Embryonic facial prominence (tissue), 1 donor: ENCODE results near the gene TNFRSF1B.
A peak's percentile ranks its signal among the peaks of the same experiment; 100 is the strongest.

Experiments
- DNase-seq: peaks from one replicate; pipeline ENCODE4 v3.0.0-alpha.2; 2016; ENCODE audit errors: extremely low spot score

The TNFRSF1B gene

DNA sequence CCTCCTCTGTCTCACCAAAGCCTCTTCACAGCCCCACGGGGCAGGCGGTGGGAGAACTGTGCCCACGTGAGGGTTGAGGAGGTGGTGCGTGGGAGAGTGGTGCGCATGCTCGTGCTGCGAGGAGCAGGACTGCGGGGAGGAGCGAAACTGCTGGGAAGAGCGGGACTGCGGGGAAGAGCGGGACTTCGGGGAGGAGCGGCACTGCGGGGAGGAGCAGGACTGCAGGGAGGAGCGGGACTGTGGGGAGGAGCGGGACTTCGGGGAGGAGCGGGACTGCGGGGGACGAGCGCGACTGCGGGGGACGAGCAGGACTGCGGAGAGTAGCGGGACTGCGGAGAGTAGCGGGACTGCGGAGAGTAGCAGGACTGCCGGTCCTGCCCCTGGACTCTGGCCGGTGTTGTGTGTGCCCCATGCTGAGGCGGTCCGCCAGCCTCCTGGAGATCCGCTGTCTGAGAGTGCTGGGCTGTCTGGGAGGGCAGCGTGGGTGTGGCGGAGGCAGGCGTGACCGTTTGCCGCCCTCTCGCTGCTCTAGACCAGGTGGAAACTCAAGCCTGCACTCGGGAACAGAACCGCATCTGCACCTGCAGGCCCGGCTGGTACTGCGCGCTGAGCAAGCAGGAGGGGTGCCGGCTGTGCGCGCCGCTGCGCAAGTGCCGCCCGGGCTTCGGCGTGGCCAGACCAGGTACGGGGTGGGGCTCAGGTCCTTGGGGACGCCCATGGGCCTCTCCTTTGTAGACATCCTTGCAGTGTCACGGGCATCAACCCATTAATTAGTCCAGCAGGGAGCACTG is 24.6 kb downstream of the TNFRSF1B start:
- DNase-seq = no peak

DNA sequence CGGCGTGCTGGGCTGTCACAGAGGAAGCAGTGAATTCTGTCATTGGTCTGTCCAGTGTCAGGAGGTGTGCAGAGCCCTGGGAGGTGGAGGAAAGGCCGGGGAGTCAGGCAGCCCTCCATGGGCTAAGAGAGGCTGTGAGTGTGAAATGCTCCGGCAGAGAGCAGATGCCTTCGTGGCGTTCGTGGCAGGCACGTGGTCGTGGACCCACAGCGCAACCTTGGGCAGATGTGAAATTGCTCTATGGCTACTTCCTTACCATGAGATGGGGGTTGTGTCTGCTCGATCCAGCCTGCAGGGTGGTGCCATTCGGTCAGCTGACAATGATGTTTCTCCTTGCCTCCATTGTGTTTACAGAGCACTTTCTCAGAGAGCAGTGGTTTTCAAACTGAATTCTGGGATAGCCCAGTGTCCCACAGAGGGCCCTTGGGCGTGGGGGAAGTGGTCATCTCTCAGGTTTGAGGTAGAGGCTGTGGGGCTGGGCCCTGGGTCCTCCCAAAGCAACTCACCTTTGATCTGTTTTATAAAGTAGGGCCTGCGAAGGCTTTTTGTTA is 27.9 kb downstream of the TNFRSF1B start:
- no peak for DNase-seq

DNA sequence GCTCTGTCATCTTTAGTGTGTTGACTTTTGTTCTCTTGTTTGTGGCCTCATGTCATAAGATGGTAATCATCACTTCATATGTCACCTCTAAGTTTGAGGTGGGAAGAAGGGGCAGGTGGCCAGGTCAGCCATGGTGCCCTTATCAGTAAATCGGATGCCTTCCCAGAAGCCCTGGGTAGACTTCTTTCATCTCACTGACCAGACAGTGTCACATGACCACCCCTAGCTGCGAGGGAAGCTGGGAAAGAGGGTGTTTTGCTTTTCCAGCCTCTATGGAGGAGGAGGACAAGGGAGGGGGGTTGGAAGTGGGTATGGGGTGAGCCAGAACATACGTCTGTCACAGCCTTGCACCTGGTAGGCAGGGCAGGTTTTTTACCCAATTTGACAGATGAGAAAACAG is 28.6 kb downstream of the TNFRSF1B start:
- no peak for DNase-seq

DNA sequence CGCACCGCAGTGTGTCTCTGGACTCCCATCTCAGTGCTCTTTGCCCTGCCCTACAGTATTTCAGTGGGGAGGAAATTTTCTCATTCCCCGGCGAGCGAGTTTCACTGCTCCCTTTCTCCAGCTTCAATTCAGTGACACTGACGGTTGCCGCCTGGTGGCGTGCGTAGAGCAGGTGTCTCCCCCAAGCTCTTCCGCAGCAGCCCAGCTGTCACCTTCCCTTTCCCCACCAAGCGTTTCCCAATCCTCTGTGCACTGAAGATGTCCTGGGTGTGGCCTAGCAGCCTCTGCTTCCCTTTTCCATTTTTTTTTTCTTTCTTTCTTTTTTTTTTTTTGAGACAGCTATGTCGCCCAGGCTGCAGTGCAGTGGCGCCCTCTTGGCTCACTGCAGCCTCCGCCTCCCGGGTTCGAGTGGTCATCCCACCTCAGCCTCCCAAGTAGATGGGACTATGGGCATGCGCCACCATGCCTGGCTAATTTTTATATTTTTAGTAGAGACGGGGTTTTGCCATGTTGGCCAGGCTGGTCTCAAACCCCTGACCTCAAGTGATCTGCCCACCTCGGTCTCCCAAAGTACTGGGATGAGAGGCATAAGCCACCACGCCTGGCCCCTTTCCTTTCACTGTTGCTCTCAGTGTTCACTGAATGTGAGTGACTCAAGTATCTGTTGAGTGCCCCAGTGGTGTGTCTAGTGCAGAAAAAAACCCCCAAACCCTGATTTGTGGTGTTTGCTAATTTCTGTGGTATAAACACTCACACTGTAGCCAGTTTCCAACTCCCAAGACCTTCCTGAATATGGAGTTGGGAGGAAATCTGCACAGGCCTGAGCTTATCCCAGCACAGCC is 30.1 kb downstream of the TNFRSF1B start:
- no peak for DNase-seq

DNA sequence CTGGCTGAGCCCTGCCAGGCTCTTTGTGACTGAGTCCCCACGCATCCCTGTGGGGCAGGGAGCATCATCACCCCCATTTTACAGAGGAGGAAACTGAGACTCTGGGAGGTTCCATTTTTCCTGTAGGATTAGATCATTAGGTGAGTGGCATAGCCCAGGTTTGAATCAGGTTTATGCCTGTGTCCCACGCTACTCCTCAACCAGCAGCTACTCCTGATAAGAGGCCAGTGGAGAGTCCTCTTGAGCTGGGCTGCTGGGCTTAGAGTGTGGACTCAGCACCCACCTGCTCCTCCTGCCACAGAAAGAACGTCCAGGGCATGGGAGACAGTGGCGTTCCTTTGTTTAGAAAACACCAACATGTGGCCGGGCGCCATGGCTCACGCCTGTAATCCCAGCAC is 30.7 kb downstream of the TNFRSF1B start:
- no peak for DNase-seq

DNA sequence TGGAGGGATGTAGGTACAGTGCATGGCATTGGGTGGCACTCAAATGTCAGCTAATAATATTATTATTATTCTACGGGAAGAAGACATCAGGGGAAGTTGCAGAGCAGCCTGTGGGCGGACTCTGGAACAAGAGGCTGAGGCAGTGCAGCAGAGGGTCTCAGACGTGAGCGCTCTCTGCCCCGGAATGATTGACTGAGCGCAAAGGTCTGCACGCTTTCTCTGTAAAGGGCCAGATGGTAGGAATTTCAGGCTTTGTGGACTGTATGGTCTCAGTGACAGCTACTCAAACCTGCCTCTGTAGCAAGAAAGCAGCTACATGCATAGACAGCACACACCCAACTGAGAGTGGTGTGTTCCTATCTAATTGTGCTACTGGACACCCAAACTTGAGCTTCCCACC is 33.4 kb downstream of the TNFRSF1B start:
- no peak for DNase-seq

DNA sequence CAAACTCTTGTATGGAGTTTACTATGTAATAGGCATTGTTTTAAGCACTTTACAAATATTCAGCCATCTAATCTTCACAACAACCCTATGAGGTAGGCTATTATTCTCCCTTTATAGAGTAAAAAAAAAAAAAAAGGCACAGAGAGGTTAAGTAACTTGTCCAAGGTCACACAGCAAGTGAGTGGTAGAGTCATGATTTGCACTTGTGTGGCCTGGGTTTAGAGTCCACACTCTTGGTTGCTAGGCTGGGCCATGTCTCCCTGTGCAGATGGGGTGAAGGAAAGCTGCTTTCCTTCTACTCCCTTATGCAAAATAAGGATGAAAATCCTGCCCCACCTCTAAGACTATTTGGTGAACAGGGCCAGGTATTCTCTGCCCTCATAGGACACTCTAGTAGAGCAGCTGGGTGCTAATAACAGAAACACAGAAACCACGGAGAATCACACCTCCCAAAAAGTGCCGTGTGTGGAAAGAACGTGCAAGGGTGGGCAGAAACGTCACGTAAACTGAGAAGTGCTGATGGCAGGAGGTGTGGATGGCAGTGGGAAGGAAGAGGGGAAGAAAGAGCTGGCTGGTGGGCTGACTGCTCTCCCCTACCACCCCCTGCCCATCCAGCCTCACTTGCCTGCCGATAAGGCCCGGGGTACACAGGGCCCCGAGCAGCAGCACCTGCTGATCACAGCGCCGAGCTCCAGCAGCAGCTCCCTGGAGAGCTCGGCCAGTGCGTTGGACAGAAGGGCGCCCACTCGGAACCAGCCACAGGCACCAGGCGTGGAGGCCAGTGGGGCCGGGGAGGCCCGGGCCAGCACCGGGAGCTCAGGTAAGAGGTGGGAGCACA is 34.8 kb downstream of the TNFRSF1B start:
- no peak for DNase-seq

DNA sequence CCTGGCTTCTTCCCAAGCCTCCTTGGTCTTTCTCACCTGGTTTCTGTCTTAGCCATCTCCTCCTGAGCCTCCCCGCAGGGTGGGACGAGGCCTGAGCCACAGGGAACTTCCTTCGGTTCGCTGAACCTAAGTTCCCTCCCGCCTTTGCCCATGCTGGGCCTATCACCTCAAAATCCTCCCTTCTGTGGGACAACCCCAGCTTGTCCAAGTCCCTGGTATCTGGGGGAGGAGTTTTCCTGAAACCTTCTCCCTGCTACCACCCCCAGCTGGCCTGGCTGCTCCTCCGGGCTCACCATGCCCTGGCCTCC is 35.4 kb downstream of the TNFRSF1B start:
- DNase-seq = no peak

DNA sequence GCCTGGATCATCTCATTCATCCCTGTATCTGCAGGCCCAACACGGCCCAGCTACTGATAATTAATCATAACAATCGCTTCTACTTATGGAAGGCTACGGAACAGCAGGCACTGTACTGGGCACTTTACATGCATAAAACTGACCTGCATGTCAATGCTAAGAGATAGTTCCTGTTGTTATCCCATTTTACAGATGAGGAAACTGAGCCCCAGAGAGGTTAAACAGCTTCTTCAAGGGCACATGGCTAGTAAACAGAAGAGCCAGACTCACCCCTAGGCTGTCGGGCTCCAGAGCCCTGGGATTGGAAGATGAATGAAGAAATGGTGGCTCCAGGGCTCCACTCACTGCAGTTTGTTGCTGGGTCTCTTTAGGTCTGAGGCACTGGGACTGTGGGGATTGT is 35.8 kb downstream of the TNFRSF1B start:
- DNase-seq = no peak

DNA sequence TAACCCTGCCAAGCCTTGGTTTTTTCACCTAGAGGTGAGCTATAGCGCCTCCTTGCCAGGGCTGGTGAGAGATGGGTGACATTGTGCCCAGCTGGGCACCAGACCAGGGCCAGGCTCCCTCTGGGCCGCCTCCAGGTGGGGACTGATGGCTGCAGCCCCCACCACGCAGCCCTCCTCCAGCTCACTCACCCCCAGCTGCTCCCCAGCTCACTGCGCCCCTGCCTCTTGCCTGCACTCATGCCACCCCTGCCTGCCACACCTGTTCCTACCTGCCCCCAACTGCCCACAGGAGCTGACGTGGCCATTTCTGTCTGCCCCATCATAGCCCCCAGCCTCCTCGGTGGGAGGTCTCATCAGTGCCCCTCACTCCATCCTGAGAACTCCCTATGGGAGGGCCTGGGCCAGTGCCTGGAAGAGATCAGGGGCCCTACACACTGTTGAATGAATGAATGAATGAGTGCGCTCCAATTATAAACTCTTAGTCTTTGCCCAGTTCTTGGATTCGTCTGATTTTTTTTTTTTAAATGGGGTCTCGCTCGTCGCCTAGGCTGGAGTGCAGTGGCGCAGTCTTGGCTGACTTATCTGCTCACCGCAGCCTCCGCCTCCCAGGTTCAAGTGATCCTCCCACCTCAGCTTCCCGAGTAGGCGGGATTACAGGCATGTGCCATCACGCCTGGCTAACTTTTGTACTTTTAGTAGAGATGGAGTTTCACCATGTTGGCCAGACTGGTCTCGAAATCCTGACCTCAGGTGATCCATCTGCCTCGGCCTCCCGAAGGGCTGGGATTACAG is 36.6 kb downstream of the TNFRSF1B start:
- DNase-seq = no peak

DNA sequence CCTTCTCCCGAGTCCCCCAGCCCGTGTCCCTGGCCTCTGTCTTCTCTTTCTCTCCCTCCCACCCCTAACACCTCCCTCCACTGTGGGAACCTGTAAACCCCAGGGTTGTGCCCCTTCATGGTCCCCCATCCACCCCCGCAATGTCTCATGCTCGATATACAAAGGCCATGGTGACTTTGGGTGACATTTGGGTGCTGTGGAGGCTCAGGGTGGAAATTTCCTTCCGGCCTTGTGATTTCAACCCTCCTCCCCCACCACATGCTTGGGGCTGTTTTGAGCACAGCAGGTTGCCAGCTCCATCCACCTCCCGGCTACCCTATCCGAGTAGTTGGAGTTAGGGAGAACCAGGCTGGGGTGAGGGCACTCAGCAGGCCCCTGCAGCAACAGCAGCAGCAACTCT is 37.3 kb downstream of the TNFRSF1B start:
- DNase-seq = no peak

DNA sequence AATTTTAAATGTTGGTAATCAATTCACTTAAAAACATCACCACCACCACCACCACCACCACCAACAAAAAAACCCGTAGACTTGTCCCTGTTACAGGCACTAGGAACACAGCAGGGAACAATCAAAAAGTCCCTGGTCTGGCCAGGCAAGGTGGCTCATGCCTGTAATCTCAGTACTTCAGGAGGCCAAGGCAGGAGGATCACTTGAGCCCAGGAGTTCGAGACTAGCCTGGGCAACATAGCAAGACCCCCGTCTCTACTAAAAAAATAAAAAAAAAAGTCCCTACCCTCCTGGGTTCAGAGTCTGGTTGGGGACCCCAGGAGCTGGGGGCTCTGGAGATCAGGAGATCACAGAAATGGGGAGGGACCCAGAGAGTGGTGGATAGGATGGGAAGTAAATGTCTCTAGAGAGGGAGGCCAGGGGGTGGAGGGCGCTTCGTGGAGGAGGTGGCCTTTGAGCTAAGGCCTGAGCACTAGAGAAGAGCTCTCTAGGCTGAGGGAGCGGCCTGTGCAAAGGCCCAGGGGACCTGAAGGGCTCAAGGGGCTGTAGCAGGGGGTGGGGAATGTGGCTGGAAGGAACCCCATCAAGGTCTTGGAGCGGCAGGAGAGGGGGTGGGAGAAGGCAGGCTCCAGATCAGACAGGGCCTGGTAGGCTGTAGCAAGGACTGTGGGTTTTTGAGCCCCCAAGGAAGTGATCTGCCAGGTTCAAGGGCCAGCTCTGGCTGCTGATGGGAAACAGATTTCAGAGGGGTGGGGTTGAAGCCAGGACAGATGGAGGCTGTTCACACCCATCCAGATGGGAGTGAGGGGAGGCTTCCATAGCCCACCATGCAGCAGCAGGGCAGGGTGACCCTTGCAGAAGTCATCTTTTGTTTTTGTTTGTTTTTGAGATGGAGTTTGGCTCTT is 38.2 kb downstream of the TNFRSF1B start:
- no peak for DNase-seq

DNA sequence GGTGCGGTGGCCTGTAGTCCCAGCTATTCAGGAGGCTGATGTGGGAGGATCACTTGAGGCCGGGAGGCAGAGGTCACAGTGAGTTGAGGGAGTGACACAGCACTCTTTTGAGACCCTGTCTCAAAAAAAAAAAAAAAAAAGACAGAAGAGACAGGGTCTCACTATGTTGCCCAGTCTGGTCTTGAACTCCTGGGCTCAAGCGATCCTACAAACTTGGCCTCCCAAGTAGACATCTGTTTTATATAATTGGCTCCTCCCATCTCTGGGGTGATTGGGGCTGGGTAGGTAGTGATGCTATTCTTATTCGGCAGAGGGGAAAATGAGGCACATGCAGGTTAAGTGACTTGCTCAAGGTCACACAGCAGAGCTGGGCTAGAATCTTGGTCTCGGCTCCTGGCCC is 39.4 kb downstream of the TNFRSF1B start:
- DNase-seq = no peak

DNA sequence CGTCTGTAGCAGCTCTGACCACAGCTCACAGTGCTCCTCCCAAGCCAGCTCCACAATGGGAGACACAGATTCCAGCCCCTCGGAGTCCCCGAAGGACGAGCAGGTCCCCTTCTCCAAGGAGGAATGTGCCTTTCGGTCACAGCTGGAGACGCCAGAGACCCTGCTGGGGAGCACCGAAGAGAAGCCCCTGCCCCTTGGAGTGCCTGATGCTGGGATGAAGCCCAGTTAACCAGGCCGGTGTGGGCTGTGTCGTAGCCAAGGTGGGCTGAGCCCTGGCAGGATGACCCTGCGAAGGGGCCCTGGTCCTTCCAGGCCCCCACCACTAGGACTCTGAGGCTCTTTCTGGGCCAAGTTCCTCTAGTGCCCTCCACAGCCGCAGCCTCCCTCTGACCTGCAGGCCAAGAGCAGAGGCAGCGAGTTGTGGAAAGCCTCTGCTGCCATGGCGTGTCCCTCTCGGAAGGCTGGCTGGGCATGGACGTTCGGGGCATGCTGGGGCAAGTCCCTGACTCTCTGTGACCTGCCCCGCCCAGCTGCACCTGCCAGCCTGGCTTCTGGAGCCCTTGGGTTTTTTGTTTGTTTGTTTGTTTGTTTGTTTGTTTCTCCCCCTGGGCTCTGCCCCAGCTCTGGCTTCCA is 40.1 kb downstream of the TNFRSF1B start:
- no peak for DNase-seq

DNA sequence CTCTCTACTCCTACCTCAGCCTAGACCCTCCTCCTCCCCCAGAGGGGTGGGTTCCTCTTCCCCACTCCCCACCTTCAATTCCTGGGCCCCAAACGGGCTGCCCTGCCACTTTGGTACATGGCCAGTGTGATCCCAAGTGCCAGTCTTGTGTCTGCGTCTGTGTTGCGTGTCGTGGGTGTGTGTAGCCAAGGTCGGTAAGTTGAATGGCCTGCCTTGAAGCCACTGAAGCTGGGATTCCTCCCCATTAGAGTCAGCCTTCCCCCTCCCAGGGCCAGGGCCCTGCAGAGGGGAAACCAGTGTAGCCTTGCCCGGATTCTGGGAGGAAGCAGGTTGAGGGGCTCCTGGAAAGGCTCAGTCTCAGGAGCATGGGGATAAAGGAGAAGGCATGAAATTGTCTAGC is 41.5 kb downstream of the TNFRSF1B start:
- no peak for DNase-seq

DNA sequence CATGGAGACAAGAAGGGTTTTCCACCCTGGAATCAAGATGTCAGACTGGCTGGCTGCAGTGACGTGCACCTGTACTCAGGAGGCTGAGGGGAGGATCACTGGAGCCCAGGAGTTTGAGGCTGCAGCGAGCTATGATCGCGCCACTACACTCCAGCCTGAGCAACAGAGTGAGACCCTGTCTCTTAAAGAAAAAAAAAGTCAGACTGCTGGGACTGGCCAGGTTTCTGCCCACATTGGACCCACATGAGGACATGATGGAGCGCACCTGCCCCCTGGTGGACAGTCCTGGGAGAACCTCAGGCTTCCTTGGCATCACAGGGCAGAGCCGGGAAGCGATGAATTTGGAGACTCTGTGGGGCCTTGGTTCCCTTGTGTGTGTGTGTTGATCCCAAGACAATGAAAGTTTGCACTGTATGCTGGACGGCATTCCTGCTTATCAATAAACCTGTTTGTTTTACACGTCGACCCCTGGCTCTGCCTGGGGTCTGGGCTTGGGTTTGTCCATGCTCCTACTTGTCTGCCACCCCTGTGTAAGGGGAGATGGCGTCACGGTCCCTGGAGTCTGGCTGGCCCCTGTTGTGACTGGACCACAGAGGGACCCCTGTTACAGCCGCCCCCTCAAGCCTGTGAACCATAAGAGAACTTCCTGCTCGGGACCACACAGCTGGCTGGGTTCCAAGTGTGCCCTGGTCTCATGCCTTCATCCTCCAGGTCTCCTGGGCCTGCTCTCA is 42.1 kb downstream of the TNFRSF1B start:
- peak; percentile 65 for DNase-seq

DNA sequence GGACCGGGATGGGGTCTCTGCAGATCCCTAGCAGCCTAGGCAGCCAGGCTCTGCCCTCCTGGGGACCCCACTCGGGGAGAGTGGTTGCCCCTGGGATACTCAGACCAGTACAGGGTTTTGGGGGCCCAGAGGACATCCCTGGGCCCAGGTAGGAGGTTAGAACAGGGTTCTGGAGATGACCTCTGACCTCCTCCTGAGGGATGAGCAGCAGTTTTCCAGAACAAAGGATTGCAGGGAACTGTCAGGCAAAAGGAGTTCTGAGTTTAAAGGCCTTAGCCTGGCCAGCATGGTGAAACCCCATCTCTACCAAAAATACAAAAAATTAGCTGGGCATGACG is 42.7 kb downstream of the TNFRSF1B start:
- DNase-seq = no peak

DNA sequence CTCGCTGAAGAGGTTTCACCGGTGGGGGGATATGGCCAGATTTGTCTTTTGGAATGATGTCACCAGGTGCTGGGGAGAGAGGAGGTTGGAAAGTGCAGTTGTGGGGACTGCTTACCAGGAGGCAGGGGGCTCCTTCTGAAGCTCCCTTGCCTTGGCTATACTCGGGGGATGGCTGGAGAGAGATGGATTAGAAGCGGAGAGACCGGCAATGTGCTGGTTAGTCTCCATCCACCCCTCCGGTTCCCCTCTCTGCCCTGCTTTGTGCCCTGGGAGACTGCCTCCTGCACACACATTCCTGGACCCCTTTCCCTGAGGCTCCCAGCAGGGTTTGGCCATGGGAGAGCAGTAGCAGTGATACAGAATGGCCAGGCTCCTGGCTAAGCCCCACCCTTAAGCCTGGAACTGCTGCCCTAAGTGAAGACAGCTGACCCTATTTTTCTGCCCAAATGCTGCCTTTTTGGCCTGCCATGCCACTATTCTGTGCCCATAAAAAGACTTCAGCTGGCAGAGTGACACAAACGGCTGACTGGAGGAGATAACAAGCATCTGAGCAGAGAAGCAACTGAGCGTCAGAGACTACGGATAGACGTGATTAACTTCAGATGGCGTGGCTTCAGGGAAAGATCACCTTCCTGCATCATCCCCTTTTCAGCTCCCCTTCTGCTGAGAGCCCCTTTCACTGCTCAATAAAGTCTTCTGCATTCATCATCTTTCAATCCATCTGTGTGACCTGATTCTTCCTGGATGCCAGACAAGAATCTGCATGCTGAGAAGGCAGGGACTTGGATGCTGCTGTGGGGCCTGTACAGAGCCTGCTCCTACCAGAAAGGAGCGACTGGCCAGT is 48.5 kb downstream of the TNFRSF1B start:
- no peak for DNase-seq
